ENCODE data around the gene PSAPL1. TPM values are rescaled to one million over a fixed set of nuclear protein-coding genes. Genes with fewer than 3 reads are reported as not detected.

PSAPL1 gene
- total RNA-seq, 1 donor from 2014 or later = not detected

DNA sequence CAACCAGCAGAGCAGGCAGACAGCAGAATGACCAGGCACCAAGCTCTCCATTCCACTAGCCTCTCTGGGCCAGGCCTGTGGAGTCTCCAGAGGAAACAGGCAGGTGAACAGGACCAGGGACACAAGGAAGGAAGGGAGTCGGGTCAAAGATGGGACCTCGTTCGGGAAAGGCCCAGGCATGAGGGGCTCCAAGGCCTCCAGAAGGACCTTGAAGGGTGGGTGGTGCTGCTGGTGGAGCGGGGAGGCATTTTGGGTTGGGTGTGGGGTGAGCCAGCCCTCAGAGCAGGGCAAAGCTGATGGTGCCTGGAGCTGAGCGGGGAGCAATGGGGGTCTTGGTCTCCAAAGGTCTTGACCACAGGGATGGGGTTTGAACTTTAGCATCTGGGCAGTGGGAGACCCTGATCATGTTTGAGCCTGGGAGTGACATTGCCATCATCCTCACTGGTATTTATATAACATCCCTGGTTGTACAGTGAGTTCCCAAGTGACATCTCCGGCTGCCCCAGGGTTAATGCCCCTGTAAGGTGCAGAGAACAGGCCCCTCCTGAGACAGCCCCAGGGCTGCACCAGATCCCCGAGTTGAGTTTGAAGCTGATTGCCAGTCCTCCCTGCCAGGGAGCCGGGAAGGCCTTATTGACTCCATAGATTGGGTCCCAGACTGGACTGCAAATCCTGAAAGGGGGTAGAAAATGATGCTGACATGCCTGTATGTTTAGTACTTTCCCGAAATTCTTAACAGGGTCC is 52.7 kb downstream of the PSAPL1 start:
- Histone ChIP-seq H4K20me1 (ENCODE audit: insufficient read depth, low read length) (peaks cover 49% of the 10 kb centered on the region), H2AFZ (ENCODE audit: low read depth, low read length) (no peak overlapping the region), H3K9me3 (ENCODE audit: insufficient read depth, low read depth, low read length) (no peaks in the 10 kb centered on the region), H3K27me3 (ENCODE audit: insufficient read depth, low read length) (peaks cover 7% of the 10 kb centered on the region), H3K79me2 (ENCODE audit: insufficient read depth, low read length) (no peaks in the 10 kb centered on the region), H3K36me3 (ENCODE audit: insufficient read depth, low read length) (no peaks in the 10 kb centered on the region), H3K4me3 (ENCODE audit: insufficient read depth, low read depth, low read length) (no peak overlapping the region), H3K9ac (ENCODE audit: low read length) (no peak overlapping the region), H3K4me2 (ENCODE audit: low read length) (no peak overlapping the region), H3K4me1 (ENCODE audit: insufficient read depth, low read length) (no peaks in the 10 kb centered on the region), H3K27ac (ENCODE audit: low read depth, low read length) (no peak overlapping the region)
- Mint-ChIP-seq H3K27ac (ENCODE audit: unreplicated experiment) (no peak overlapping the region), H3K9me3 (ENCODE audit: unreplicated experiment) (peaks cover 5% of the 10 kb centered on the region), H3K36me3 (ENCODE audit: low read depth, unreplicated experiment) (peaks cover 7% of the 10 kb centered on the region), H3K4me3 (ENCODE audit: unreplicated experiment) (no peak overlapping the region), H3K4me1 (ENCODE audit: low read depth, unreplicated experiment) (peaks cover 22% of the 10 kb centered on the region), H3K27me3 (ENCODE audit: low read depth, unreplicated experiment) (peaks cover 8% of the 10 kb centered on the region)
- no peak for TF ChIP-seq EZH2 (IDR thresholded peaks at IDR 0.05; ENCODE audit: insufficient read depth, low read length)
- TF ChIP-seq, protein P1, sequence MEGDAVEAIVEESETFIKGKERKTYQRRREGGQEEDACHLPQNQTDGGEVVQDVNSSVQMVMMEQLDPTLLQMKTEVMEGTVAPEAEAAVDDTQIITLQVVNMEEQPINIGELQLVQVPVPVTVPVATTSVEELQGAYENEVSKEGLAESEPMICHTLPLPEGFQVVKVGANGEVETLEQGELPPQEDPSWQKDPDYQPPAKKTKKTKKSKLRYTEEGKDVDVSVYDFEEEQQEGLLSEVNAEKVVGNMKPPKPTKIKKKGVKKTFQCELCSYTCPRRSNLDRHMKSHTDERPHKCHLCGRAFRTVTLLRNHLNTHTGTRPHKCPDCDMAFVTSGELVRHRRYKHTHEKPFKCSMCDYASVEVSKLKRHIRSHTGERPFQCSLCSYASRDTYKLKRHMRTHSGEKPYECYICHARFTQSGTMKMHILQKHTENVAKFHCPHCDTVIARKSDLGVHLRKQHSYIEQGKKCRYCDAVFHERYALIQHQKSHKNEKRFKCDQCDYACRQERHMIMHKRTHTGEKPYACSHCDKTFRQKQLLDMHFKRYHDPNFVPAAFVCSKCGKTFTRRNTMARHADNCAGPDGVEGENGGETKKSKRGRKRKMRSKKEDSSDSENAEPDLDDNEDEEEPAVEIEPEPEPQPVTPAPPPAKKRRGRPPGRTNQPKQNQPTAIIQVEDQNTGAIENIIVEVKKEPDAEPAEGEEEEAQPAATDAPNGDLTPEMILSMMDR (IDR thresholded peaks at IDR 0.05; ENCODE audit: insufficient read depth, low read depth, low read length) = no peak
- FAIRE-seq (no peak), DNase-seq (ENCODE audit: low read depth) (no peak)

DNA sequence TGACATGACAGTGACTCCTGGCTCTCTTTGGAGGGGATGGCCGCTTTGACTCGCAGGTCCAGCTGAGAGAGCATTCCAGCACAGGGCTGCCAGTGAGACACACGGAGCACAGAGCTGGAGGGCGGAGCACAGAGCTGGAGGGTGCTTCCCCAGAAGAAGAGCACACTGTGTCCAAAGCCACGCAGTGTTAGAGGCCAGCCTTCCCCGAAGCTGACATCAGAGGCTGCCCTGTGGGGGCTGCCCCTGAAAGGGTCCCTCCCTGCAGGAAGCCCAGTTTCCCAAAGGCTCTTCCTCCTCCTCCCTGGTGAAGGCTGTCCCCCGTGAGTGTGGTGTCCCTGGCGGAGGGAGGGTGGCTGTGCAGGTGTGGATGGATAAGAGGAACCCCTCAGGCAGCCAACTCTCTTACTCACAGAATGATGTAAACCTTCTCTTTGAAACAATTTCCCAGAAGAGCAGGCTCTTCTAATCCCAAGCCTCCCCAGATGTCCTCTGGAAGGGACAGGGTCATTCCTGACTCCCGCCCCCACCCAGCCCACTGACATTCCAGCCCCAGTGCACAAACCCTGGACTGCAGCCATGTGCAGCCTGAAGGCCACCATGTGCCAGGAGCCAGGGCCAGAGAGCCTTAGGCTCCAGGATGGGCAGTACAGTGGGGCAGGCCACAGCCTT is 53.4 kb downstream of the PSAPL1 start:
- Mint-ChIP-seq H3K36me3 (ENCODE audit: low read depth, unreplicated experiment) (peaks cover 7% of the 10 kb centered on the region), H3K4me3 (ENCODE audit: unreplicated experiment) (no peak overlapping the region), H3K4me1 (ENCODE audit: low read depth, unreplicated experiment) (peaks cover 22% of the 10 kb centered on the region), H3K27ac (ENCODE audit: unreplicated experiment) (no peak overlapping the region), H3K27me3 (ENCODE audit: low read depth, unreplicated experiment) (peaks cover 8% of the 10 kb centered on the region), H3K9me3 (ENCODE audit: unreplicated experiment) (peaks cover 5% of the 10 kb centered on the region)
- Histone ChIP-seq H3K27ac (ENCODE audit: low read depth, low read length) (no peak overlapping the region), H3K4me3 (ENCODE audit: insufficient read depth, low read depth, low read length) (no peak overlapping the region), H2AFZ (ENCODE audit: low read depth, low read length) (no peak overlapping the region), H3K36me3 (ENCODE audit: insufficient read depth, low read length) (no peaks in the 10 kb centered on the region), H3K4me2 (ENCODE audit: low read length) (no peak overlapping the region), H3K27me3 (ENCODE audit: insufficient read depth, low read length) (peaks cover 7% of the 10 kb centered on the region), H3K9ac (ENCODE audit: low read length) (no peak overlapping the region), H3K79me2 (ENCODE audit: insufficient read depth, low read length) (no peaks in the 10 kb centered on the region), H4K20me1 (ENCODE audit: insufficient read depth, low read length) (peaks cover 53% of the 10 kb centered on the region), H3K9me3 (ENCODE audit: insufficient read depth, low read depth, low read length) (no peaks in the 10 kb centered on the region), H3K4me1 (ENCODE audit: insufficient read depth, low read length) (no peaks in the 10 kb centered on the region)
- TF ChIP-seq EZH2 (IDR thresholded peaks at IDR 0.05; ENCODE audit: insufficient read depth, low read length) = no peak
- TF ChIP-seq, protein P1 (IDR thresholded peaks at IDR 0.05; ENCODE audit: insufficient read depth, low read depth, low read length) = no peak
- DNase-seq (ENCODE audit: low read depth) = no peak
- no peak for FAIRE-seq

Small RNA genes lying within 50 kb of the gene (microRNA-seq; reads per million reads assigned to microRNA genes)
- not detected for gene MIR4274

Other genes starting within 250 kb of the PSAPL1 start
- gene SORCS2, start 242.4 kb downstream of the PSAPL1 start, total RNA-seq = 13.8 and 25.7 TPM in 2 replicates

All from astrocyte (in vitro differentiated cells and primary cell).